Suprapubic skin (tissue), 3 donors: ENCODE measurements around the gene DNAH5.

ENCODE experiments used
- CTCF ChIP-seq, 2 donors: fragments of 200-600 bp in 1 of 2; fragments of 450-650 bp in 1 of 2; sonication (generic) in 1 of 2; IDR thresholded peaks; one replicate each; pipeline ENCODE4 v1.5.1; 2016 to 2019; ENCODE audit warnings: antibody characterized with exemption in 2 of 2, mild to moderate bottlenecking in 1 of 2, moderate library complexity in 1 of 2
- POLR2A ChIP-seq, 2 donors: fragments of 450-650 bp; IDR thresholded peaks; one replicate each; pipeline ENCODE4 v1.6.1; 2017; ENCODE audit warnings: antibody characterized with exemption in 2 of 2, mild to moderate bottlenecking in 2 of 2, moderate library complexity in 2 of 2

- no peak for TF ChIP-seq CTCF (IDR thresholded peaks at IDR 0.05)
- TF ChIP-seq POLR2A (IDR thresholded peaks at IDR 0.05): no peak
Observed at GRCh38 chr5:13735691-13736090, 208.8 kb downstream of the DNAH5 start.
